ENCODE measurements around the gene CAMTA1.

- TF ChIP-seq, protein P1, sequence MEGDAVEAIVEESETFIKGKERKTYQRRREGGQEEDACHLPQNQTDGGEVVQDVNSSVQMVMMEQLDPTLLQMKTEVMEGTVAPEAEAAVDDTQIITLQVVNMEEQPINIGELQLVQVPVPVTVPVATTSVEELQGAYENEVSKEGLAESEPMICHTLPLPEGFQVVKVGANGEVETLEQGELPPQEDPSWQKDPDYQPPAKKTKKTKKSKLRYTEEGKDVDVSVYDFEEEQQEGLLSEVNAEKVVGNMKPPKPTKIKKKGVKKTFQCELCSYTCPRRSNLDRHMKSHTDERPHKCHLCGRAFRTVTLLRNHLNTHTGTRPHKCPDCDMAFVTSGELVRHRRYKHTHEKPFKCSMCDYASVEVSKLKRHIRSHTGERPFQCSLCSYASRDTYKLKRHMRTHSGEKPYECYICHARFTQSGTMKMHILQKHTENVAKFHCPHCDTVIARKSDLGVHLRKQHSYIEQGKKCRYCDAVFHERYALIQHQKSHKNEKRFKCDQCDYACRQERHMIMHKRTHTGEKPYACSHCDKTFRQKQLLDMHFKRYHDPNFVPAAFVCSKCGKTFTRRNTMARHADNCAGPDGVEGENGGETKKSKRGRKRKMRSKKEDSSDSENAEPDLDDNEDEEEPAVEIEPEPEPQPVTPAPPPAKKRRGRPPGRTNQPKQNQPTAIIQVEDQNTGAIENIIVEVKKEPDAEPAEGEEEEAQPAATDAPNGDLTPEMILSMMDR (conservative IDR thresholded peaks at IDR 0.05; ENCODE audit: low read length) = no peak
- no peak for TF ChIP-seq EZH2phosphoT487 (IDR thresholded peaks at IDR 0.05; ENCODE audit: borderline replicate concordance, low read depth, low read length)
Observed at GRCh38 chr1:7223334-7224080, 438.3 kb downstream of the CAMTA1 start.
